ENCODE data around the gene EEA1.

DNA sequence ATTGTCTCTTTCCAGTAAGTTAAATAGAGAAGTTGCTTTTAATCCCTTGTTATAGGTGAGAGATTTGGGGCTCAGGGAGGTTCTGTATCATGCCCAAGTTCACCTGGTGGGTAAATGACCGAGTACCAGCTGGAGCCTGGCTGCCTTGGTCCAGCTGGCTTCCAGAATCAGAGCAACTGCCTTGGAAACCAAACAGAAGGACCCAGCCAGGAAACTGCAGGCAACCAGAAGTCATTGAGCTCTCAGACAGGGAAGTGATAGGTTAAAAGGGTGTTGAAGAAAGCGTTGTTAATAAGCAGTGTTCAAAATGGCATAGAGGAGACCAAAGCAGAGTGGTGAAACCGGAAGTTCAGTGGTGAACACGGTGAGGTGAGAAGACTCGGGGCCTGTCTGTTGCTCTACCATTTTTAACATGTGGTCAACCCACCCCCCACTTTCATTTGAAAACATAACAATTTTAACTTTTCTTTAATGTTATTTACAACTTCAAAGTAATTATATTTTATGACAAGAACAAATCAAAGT is 171.4 kb downstream of the EEA1 start:
- TF ChIP-seq, protein P1, sequence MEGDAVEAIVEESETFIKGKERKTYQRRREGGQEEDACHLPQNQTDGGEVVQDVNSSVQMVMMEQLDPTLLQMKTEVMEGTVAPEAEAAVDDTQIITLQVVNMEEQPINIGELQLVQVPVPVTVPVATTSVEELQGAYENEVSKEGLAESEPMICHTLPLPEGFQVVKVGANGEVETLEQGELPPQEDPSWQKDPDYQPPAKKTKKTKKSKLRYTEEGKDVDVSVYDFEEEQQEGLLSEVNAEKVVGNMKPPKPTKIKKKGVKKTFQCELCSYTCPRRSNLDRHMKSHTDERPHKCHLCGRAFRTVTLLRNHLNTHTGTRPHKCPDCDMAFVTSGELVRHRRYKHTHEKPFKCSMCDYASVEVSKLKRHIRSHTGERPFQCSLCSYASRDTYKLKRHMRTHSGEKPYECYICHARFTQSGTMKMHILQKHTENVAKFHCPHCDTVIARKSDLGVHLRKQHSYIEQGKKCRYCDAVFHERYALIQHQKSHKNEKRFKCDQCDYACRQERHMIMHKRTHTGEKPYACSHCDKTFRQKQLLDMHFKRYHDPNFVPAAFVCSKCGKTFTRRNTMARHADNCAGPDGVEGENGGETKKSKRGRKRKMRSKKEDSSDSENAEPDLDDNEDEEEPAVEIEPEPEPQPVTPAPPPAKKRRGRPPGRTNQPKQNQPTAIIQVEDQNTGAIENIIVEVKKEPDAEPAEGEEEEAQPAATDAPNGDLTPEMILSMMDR (IDR thresholded peaks at IDR 0.05), result no peak
- no peak for TF ChIP-seq POLR2A (IDR thresholded peaks at IDR 0.05)
- TF ChIP-seq EP300 (IDR thresholded peaks at IDR 0.05), result no peak
